GM21381 (cell line): ENCODE data around the gene USP6NL.

Source experiments
- ATAC-seq: cut with Tn5 transposase; IDR thresholded peaks from one replicate; pipeline ENCODE4 v1.9.1; 2021; ENCODE audit warnings: mild to moderate bottlenecking, moderate library complexity; ENCODE audit not compliant: unreplicated experiment

The USP6NL gene

GRCh38 chr10:11594589-11595394 is 16.7 kb downstream of the USP6NL start:
- no peak for ATAC-seq

DNA sequence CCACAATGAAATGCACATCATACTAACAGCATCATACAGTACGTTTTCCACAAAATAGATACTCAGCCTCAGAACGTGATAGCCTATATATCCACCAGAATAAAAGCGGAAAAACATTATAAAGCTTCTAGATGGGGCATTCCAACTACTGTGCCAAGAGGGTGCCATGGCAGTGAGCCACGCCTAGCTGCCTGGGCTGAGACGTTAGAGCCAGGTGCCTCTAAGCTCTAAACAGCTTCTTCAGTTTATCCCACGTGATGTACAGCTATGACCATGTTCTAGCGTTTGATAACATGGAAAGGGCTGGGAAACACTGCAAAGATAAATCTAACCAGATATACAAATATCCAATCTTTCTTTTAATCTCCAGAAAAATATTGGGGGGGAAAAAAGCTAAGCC is 17.8 kb downstream of the USP6NL start:
- no peak for ATAC-seq

- ATAC-seq, result no peak
Measured at GRCh38 chr10:11589738-11590137, 21.7 kb downstream of the USP6NL start.

DNA sequence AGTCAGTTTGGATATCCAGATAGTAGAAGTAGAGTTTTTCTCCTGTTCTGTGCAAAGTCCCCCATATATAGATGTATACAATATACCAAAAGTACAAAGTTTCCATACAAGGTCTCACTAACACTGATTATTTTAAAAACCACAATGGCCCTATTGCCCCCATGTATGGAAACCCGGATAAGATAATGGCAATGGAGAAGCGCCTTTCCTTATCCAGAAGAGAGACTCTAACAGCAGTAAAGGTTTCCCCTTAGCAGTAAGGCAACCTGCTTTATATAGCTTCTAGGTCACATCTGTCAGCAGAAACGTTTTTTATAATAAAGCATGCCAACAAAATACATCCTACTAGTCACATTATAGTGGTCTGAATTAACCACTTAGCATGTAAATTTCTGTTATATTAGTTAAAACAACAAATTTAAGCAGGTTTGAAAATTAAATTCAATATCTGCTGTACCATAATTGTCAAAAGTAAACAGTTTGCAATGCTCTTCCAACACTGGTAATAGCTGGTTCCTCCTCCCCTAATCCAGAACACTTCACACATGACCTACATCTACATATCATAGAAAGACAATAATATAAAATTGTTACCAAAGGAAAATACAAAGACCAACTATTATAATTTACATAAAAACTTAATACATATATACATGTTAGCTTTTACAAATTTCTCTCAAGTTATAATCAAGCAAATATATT is 22.4 kb downstream of the USP6NL start:
- no peak for ATAC-seq

GRCh38 chr10:11587722-11588259 is 23.7 kb downstream of the USP6NL start:
- no peak for ATAC-seq

DNA sequence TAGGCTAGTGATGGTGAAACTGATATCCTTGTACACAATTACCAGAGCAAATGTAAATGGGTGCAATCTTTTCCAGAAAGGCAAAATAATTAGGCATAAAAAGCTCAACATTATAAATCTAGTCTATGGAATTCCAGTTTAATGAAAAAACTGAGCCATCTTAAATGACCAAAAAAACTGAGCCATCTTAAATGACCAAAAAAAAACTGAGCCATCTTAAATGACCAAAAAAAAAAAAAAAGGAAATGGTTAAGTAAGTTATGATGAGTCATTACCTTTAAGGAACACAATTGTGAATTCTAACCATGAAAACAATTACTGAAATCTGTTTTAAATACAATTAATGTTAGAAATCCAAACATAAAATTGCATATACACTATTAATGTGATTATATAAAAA is 25.3 kb downstream of the USP6NL start:
- ATAC-seq, result no peak

DNA sequence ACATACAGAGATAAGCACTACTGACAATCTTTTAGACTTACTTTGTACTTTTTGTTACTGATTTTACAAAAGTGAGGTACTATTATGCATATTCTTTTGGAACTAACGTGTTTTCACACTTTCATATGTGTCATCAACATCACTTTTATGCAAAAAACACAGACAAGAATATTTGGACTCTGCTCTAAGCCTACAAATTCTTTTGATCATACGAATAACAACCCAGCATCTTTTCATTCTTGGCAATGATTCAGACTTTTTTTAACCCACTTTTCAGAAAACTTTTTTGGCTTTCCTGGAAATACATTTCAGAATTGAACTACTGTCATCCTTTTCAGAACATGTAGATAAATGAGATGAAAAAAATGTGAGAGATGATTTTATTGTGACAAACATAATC is 30.2 kb downstream of the USP6NL start:
- no peak for ATAC-seq

- no peak for ATAC-seq
Measured at GRCh38 chr10:11579885-11580284, 31.6 kb downstream of the USP6NL start.

DNA sequence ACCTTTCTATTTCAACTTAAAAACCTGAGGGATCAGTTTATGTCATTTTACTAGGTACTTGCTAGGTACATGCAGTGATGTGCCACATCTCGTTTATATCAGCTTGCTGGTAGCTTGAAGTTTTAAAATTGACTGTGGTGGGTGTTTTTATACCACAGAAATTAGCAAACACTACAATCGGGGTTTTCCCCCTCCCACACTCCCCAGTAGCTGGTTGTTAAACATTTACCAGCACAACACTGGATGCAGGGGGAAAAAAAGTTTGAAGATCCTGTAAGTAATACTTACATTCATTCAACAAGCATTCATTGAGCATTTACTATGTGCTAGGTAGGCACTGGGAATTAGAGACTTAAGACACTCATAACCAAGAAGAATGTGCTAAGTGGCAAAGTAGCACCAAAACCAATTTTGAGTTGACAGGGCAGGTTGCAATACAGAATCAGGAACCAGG is 32.6 kb downstream of the USP6NL start:
- ATAC-seq, result peak; percentile 60

- no peak for ATAC-seq
Measured at GRCh38 chr10:11576092-11576809, 35.2 kb downstream of the USP6NL start.

DNA sequence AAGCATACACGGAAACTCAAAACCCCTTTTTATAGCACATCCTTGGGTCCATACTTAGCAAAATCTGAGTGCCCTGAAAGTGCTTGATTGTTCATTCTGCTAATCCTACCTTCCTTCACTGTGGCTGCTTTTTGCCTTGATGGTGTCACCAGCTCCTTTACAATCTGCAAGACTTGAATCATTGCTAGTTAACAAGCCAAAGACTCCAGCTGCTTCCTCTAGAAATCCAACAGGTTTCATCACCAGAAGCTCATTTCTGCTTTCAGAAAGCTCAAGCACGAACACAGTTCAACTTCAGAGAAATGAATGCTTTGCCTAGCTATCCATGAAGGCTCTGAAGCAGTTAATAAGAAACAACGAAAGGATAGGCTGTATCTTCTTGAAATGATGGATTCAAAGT is 38.0 kb downstream of the USP6NL start:
- peak; percentile 58 for ATAC-seq

DNA sequence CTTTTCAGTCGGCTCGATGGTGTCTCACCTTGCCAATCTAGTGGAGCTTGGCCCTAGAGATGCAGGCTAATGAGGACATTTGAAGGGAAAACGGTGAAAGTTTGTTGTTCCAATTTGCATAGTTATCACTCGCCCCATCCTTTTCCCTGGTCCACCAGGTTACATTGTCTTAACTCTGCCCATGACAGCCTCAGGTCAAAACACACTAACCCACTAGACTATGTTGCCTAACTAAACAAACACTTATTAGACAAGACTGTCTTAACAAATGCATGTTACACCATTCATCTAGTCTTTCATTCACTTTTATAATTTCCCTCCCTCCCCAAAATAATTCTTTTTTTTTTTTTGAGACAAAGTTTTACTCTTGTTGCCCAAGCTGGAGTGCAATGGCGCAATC is 40.7 kb downstream of the USP6NL start:
- ATAC-seq, result no peak

DNA sequence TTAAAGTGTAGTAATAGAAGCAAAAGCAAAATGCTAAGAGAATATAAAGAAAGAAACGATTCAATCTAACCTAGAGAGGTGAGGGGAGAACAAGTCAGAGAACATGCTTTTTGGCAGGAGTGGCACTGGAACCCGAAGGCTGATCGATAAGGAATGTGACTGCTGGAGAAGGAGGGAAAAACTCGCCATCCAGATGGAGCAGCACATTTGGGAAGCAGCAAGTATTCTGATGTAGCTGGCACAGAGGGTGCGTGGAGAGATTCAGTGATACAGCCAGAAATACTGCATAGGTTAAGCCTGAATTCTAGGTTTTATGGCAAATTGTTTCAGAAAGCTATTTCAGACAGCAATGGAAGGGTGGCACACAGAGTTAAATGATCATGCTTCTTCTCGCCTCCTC is 42.0 kb downstream of the USP6NL start:
- ATAC-seq, result no peak

DNA sequence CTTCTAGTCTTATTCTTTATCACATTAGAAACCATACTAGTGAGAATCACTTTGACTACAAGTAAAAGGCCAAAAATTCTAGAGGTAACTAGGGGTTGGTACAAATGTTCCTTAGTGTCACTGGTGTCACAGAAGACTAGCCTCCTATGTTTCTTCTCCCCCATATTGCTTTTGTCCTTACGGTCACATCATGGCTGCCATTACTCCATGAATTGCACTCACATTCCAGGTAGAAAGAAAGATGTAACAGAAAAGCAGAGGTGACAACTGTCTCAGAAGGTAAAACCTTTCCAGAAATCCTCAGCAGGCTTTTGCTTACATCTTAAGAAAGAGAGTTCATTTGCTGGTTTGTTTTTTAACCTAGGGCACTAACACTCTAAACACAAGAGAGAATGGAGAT is 42.9 kb downstream of the USP6NL start:
- ATAC-seq, result no peak

GRCh38 chr10:11564741-11565140 is 46.7 kb downstream of the USP6NL start:
- ATAC-seq, result no peak

DNA sequence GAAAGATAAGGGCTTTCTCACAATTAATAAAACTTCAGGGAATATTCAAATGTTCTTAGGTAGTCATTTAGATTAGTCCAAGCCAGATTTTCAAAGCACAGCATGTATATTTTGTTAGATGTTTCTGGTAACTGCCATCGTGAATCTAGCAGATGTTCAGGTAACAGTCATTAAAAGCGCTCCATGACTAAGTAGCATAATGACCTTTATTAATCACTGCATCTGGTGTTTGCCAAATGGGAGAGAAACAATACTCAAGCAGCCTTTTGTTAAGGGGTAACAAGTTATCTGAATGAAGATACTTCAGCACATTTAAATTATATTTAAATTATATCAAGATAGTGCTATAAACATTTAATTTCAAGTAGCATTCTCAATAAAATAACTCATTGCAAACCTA is 47.5 kb downstream of the USP6NL start:
- ATAC-seq, result no peak

GRCh38 chr10:11562888-11563287 is 48.6 kb downstream of the USP6NL start:
- no peak for ATAC-seq

GRCh38 chr10:11560076-11560709 is 51.3 kb downstream of the USP6NL start:
- ATAC-seq, result peak; percentile 58

DNA sequence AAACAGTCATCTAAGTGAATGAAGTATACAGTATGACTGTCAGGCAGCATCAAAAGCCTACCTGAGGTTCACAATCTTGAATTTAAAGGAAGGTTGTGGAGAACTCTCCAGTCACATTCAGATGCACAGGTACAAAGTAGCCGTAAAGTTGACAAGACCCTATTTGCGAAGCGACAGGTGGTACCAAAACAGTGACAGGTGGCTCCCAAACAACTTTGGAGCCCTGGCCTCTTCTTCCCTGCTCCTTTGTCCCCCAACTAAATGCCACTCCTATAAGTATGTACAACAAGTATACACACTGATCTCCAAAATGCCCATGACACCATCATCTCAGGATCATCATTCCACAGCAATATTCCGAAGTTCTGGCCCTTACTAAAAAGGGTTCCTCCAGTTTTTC is 53.5 kb downstream of the USP6NL start:
- ATAC-seq, result no peak

DNA sequence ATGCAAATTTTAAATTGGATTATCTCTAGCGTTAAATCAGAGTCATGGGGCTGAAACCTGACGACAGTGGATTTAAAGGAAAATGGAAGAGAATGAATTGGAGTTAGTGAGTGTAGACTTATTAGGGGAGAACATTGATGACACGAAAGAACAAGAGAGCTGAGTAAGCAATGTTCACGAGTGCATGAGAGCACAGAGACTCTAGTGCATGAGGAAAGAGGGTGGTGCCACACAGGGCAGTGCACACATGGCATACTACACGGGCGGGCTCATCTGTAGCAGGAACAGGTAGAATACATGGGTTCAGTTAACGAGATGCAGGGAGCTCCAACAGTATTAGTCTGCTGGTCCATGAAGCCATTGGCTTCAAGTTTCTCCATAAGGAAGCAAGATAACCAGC is 53.9 kb downstream of the USP6NL start:
- ATAC-seq, result no peak

DNA sequence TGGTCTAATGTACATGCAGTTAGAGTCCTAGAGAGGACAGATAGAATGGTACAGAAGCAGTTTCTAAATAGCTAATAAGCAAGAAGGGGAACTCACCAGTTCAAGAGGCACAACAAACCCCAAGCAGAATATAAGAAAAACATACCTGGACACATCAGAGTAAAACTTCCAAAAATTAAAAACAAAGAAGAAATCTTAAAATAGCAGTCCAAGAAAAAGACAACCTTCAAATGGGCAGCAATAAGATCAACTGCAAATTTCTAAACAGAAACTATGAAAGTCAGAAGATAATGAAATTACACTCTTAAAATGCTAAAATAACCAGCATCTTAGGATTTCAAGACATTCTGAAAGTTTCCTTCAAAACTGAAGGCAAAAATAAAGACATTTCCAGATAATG is 55.9 kb downstream of the USP6NL start:
- ATAC-seq, result no peak
